SK-N-SH (cell line): Measurements from ENCODE around the gene MAN2B2. TPM values are rescaled to one million over a fixed set of nuclear protein-coding genes. Genes with fewer than 3 reads are reported as not detected.

ENCODE experiments used
- CTCF ChIA-PET: fragments of 300-600, 350-600 bp; formaldehyde crosslinking; extraction: SDS; loops from one replicate; lab custom pipeline; 2021; lab: Yijun Ruan, JAX
- POLR2A ChIA-PET: fragments of 350-600 bp; sonication (Branson Sonifier 250); formaldehyde crosslinking; extraction: SDS; loops from one replicate; lab custom pipeline; 2020; ENCODE audit warnings: antibody characterized with exemption, inconsistent platforms; lab: Yijun Ruan, JAX
- DNase-seq: peaks from one replicate; pipeline ENCODE4 v3.0.0; 2012
- H2AFZ ChIP-seq: fragments of 200-600 bp; sonication (generic); 2 replicates; pipeline ENCODE4 v1.8.1; 2016; ENCODE audit warnings: antibody characterized with exemption, mild to moderate bottlenecking, low read depth
- H3F3A ChIP-seq: fragments of 200-600 bp; sonication (generic); replicated peaks from 2 replicates; pipeline ENCODE3; 2016; ENCODE audit warnings: antibody characterized with exemption, mild to moderate bottlenecking; ENCODE audit not compliant: insufficient read depth
- H3K27ac ChIP-seq, 2 experiments: fragments of 200-500 bp in 1 of 2; fragments of 200-600 bp in 1 of 2; sonication (Bioruptor generic) in 1 of 2; sonication (generic), shearing (Covaris generic) in 1 of 2; 2 replicates each; pipeline versions ENCODE4 v1.5.1 to v1.6.1; 2014 to 2016; ENCODE audit warnings: low read depth in 2 of 2, inconsistent platforms in 1 of 2, low read length in 1 of 2, mild to moderate bottlenecking in 1 of 2, mixed read lengths in 1 of 2
- H3K27me3 ChIP-seq: fragments of 200-600 bp; sonication (generic), shearing (Covaris generic); 2 replicates; pipeline ENCODE4 v1.6.1; 2016; ENCODE audit warnings: mixed run types; ENCODE audit not compliant: insufficient read depth
- H3K36me3 ChIP-seq, 2 experiments: fragments of 200-500 bp in 1 of 2; fragments of 200-600 bp in 1 of 2; sonication (Bioruptor generic) in 1 of 2; sonication (generic) in 1 of 2; replicated peaks in 1 of 2; 2 replicates each; pipeline versions ENCODE3 to v1.5.1; 2014 to 2016; ENCODE audit warnings: low read length in 1 of 2, mild to moderate bottlenecking in 1 of 2; ENCODE audit not compliant: insufficient read depth in 2 of 2, control insufficient read depth in 1 of 2
- H3K4me1 ChIP-seq, 2 experiments: fragments of 200-500 bp in 1 of 2; fragments of 200-600 bp in 1 of 2; sonication (Bioruptor generic) in 1 of 2; sonication (generic), shearing (Covaris generic) in 1 of 2; 2 replicates each; pipeline versions ENCODE4 v1.5.1 to v1.6.1; 2014 to 2016; ENCODE audit warnings: low read depth in 1 of 2, low read length in 1 of 2, mixed run types in 1 of 2; ENCODE audit not compliant: insufficient read depth in 2 of 2, control insufficient read depth in 1 of 2
- H3K4me2 ChIP-seq: fragments of 200-600 bp; sonication (generic), shearing (Covaris generic); 2 replicates; pipeline ENCODE4 v1.6.1; 2017; ENCODE audit warnings: mixed run types
- H3K4me3 ChIP-seq, 2 experiments: fragments of 200-500 bp in 1 of 2; fragments of 200-600 bp in 1 of 2; sonication (Bioruptor generic) in 1 of 2; sonication (generic), shearing (Covaris generic) in 1 of 2; 2 replicates each; pipeline versions ENCODE4 v1.5.1 to v1.8.1; 2014 to 2016; ENCODE audit warnings: low read depth in 2 of 2, inconsistent platforms in 1 of 2, low read length in 1 of 2, mild to moderate bottlenecking in 1 of 2, mixed read lengths in 1 of 2, moderate library complexity in 1 of 2
- H3K79me2 ChIP-seq: fragments of 200-600 bp; sonication (generic); 2 replicates; pipeline ENCODE4 v1.8.1; 2017; ENCODE audit warnings: mild to moderate bottlenecking; ENCODE audit not compliant: insufficient read depth
- H3K9ac ChIP-seq: fragments of 200-600 bp; sonication (generic); 2 replicates; pipeline ENCODE4 v1.6.1; 2017; ENCODE audit warnings: mixed run types
- H3K9me2 ChIP-seq: fragments of 200-600 bp; sonication (generic); 2 replicates; pipeline ENCODE4 v1.6.1; 2017; ENCODE audit warnings: mixed run types
- H3K9me3 ChIP-seq: fragments of 200-600 bp; sonication (generic); 2 replicates; pipeline ENCODE4 v1.6.1; 2017; ENCODE audit warnings: mixed run types, mild to moderate bottlenecking, moderate library complexity
- H4K20me1 ChIP-seq: fragments of 200-600 bp; sonication (generic); 2 replicates; pipeline ENCODE4 v1.6.1; 2017; ENCODE audit warnings: mild to moderate bottlenecking, mixed run types; ENCODE audit not compliant: insufficient read depth
- CTCF ChIP-seq: fragments of 200-600 bp; sonication (generic); IDR thresholded peaks from 2 replicates; pipeline ENCODE4 v1.6.1; 2017; ENCODE audit warnings: antibody characterized with exemption, mild to moderate bottlenecking, moderate library complexity
- ELF1 ChIP-seq: IDR thresholded peaks from 2 replicates; pipeline ENCODE4 v1.4.0; 2012
- EP300 ChIP-seq, 2 experiments: IDR thresholded peaks; 2 replicates each; pipeline versions ENCODE4 v1.4.0 to v1.6.1; 2012; ENCODE audit warnings: borderline replicate concordance in 1 of 2, low read depth in 1 of 2, low read length in 1 of 2
- FOSL2 ChIP-seq: IDR thresholded peaks from 2 replicates; pipeline ENCODE4 v1.4.0; 2012; ENCODE audit warnings: low read depth, mild to moderate bottlenecking, moderate library complexity, borderline replicate concordance
- FOXJ3 ChIP-seq: sonication (generic); formaldehyde crosslinking; IDR thresholded peaks from 2 replicates; pipeline ENCODE4 v1.5.1; 2020; ENCODE audit warnings: mild to moderate bottlenecking, missing genetic modification reagents
- FOXM1 ChIP-seq: IDR thresholded peaks from 2 replicates; pipeline ENCODE4 v1.4.0; 2012; ENCODE audit warnings: low read depth, mild to moderate bottlenecking
- GABPA ChIP-seq: IDR thresholded peaks from 2 replicates; pipeline ENCODE4 v1.4.0; 2012; ENCODE audit warnings: low read depth, mild to moderate bottlenecking
- JUND ChIP-seq: IDR thresholded peaks from 2 replicates; pipeline ENCODE4 v1.4.0; 2012
- MEF2A ChIP-seq: IDR thresholded peaks from 2 replicates; pipeline ENCODE4 v1.4.0; 2012; ENCODE audit warnings: low read depth, borderline replicate concordance
- NRF1 ChIP-seq: IDR thresholded peaks from 2 replicates; pipeline ENCODE4 v1.6.1; 2012; ENCODE audit warnings: low read depth, mild to moderate bottlenecking, low read length
- PBX3 ChIP-seq: IDR thresholded peaks from 2 replicates; pipeline ENCODE4; 2012
- RAD21 ChIP-seq: IDR thresholded peaks from 2 replicates; pipeline ENCODE4 v1.6.1; 2012; ENCODE audit warnings: mild to moderate bottlenecking, low read length
- REST ChIP-seq: IDR thresholded peaks from 2 replicates; pipeline ENCODE4 v1.6.1; 2012; ENCODE audit warnings: mild to moderate bottlenecking, low read depth, low read length, moderate library complexity
- RFX5 ChIP-seq: IDR thresholded peaks from 2 replicates; pipeline ENCODE4 v1.6.1; 2012; ENCODE audit warnings: mild to moderate bottlenecking, improper control_type of control experiment, low read length
- RXRA ChIP-seq: IDR thresholded peaks from 2 replicates; pipeline ENCODE4 v1.4.0; 2012; ENCODE audit warnings: low read depth, mild to moderate bottlenecking, borderline replicate concordance
- TAF1 ChIP-seq: IDR thresholded peaks from 2 replicates; pipeline ENCODE4 v1.6.1; 2012; ENCODE audit warnings: low read depth, mild to moderate bottlenecking, low read length, moderate library complexity, borderline replicate concordance
- TCF12 ChIP-seq: IDR thresholded peaks from 2 replicates; pipeline ENCODE4 v1.4.0; 2012
- TEAD4 ChIP-seq: IDR thresholded peaks from 2 replicates; pipeline ENCODE4 v1.4.0; 2012; ENCODE audit warnings: mild to moderate bottlenecking, borderline replicate concordance; ENCODE audit not compliant: insufficient read depth
- WGBS: methylation state at CpG from one replicate; pipeline ENCODE4 v1.1.6; 2017; ENCODE audit warnings: low lambda C conversion rate; 5-methylcytosine and 5-hydroxymethylcytosine counted together
- polyA plus RNA-seq, 3 experiments: library from polyadenylated mRNA; depleted of rRNA; stranded (reverse); fragments of >200 nt; gene quantifications; 2 replicates each; pipeline ENCODE4 v1.2.3, GENCODE V29; 2012
- TF ChIP-seq, protein P1 (sequence below): fragments of 150-350 bp; IDR thresholded peaks from 2 replicates; pipeline ENCODE4 v1.6.1; 2016; ENCODE audit warnings: mild to moderate bottlenecking, low read depth, low read length
- TF ChIP-seq, protein P2 (sequence below): IDR thresholded peaks from 2 replicates; pipeline ENCODE4 v1.4.0; 2012; ENCODE audit warnings: low read depth

Gene MAN2B2
- polyA plus RNA-seq, 1 of the 3 experiments (the other 2 are of a cell fraction): 24.9 TPM

DNA sequence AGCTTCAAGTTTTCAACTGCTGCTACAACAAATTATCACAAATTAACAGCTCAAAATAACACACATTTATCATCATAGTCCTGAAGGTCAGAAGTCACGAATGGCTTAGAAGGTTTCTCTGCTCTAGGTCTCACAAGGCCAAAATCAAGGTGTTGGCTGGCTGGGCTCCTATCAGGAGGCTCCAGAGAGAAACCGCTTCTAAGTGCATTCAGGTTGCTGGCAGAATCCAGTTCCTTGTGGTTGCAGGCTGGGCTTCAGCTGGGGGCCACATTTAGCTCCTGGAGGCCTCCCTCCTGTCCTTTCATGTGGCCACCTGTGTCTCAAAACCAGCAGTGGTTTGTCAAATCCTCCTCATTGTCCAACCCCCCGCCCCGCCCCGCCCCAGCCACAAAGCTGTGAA, 80.9 kb downstream of the MAN2B2 start:
- H2AFZ ChIP-seq: no peak overlapping the region
- 91% methylated on average over 5 of the region's 5 CpGs for WGBS
- H4K20me1 ChIP-seq: no peaks in the 10 kb centered on the region
- DNase-seq: no peak
- no peak overlapping the region for H3K4me3 ChIP-seq
- no peaks in the 10 kb centered on the region for H3K36me3 ChIP-seq
- ChIA-PET POLR2A (no interaction called here), CTCF (interaction anchor here (1.0 kb wide), 1 partner anchor 9 kb away, joined by 4 read pairs; no protein-coding TSS in a partner anchor)
- H3K27me3 ChIP-seq: no peaks in the 10 kb centered on the region
- no peak overlapping the region for H3K27ac ChIP-seq
- H3K9me3 ChIP-seq: no peaks in the 10 kb centered on the region
- no peak overlapping the region for H3K4me2 ChIP-seq
- H3K79me2 ChIP-seq: no peaks in the 10 kb centered on the region
- no peaks in the 10 kb centered on the region for H3K4me1 ChIP-seq
- H3K9me2 ChIP-seq: no peaks in the 10 kb centered on the region
- no peak for TF ChIP-seq TEAD4
- TF ChIP-seq EP300 (IDR thresholded peaks at IDR 0.05; ENCODE audit: borderline replicate concordance in 1 of 2, low read depth in 1 of 2, low read length in 1 of 2): no peak
- TF ChIP-seq FOXM1: no peak
- no peak for TF ChIP-seq MEF2A
- TF ChIP-seq TAF1: no peak
- no peak for TF ChIP-seq NRF1
- no peak for TF ChIP-seq RXRA
- TF ChIP-seq TCF12: no peak
- no peak for TF ChIP-seq RAD21
- no peak for TF ChIP-seq FOSL2
- TF ChIP-seq GABPA: no peak
- TF ChIP-seq PBX3: no peak
- TF ChIP-seq, protein P1, sequence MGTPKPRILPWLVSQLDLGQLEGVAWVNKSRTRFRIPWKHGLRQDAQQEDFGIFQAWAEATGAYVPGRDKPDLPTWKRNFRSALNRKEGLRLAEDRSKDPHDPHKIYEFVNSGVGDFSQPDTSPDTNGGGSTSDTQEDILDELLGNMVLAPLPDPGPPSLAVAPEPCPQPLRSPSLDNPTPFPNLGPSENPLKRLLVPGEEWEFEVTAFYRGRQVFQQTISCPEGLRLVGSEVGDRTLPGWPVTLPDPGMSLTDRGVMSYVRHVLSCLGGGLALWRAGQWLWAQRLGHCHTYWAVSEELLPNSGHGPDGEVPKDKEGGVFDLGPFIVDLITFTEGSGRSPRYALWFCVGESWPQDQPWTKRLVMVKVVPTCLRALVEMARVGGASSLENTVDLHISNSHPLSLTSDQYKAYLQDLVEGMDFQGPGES: no peak
- H3K9ac ChIP-seq: no peak overlapping the region
- H3F3A ChIP-seq: no peaks in the 10 kb centered on the region

DNA sequence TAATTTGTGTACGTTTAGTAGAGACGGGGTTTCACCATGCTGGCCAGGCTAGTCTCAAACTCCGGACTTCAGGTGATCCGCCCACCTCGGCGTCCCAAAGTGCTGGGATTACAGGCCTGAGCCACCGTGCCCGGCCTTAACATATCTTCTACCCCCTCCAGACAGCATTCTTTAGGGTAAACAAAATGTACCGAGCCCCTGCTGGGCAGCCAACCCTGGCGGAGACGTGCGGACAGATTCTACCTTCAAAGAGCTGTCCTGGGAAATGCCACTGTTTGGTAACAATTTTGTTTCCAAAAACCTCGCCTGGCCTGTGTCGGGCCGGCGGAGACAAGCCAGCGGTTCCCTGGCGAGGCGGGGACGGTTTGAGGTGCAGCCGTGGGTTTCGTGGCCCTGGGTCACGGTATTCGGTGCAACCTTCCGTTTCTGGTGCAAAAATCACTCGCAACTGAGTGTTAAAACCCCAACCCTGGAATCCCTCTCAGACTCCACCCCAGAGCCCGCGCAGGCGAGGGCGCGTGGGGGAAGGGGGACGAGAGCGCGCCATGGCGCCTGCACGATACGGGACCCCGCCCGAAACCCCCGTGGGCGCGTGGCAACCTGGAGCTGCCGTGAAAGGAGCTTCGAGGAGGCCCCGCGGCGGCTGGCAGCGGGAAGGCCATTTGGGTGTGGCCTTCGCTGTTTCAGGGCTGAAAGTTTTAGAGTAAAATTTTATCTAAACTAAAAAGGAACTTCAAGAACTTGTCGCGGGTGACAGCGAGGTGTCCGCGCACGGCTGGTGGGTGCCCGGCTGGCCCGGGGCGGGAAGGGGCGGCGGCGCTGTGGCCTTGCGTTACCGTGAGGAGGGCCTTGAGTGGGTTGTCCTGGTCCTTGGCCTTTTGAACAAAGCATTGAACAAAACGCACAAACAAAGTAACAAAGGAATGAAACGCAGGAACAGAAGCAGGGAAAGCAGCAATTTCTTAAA, 82.5 kb downstream of the MAN2B2 start:
- Histone ChIP-seq H3K9ac (no peak overlapping the region), H3F3A (no peaks in the 10 kb centered on the region), H2AFZ (no peak overlapping the region), H3K4me3 (no peak overlapping the region), H3K4me2 (no peak overlapping the region), H3K9me2 (no peaks in the 10 kb centered on the region), H3K27me3 (no peaks in the 10 kb centered on the region), H3K79me2 (no peaks in the 10 kb centered on the region), H3K36me3 (no peaks in the 10 kb centered on the region), H3K27ac (no peak overlapping the region), H4K20me1 (no peaks in the 10 kb centered on the region), H3K4me1 (no peaks in the 10 kb centered on the region), H3K9me3 (no peaks in the 10 kb centered on the region)
- POLR2A ChIA-PET: no interaction called here
- 94% methylated on average over 58 of the region's 65 CpGs for WGBS
- DNase-seq: no peak
- CTCF ChIA-PET: interaction anchor here (1.7 kb wide), 1 partner anchor 11 kb away, joined by 3 read pairs; no protein-coding TSS in a partner anchor
- TF ChIP-seq, protein P2, sequence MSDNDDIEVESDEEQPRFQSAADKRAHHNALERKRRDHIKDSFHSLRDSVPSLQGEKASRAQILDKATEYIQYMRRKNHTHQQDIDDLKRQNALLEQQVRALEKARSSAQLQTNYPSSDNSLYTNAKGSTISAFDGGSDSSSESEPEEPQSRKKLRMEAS: no peak
- TF ChIP-seq REST: no peak
- TF ChIP-seq TAF1: no peak
- TF ChIP-seq ELF1: no peak
- TF ChIP-seq FOXJ3 (CRISPR knock-in tag): no peak
- no peak for TF ChIP-seq RFX5
- TF ChIP-seq JUND: no peak
- no peak for TF ChIP-seq FOXM1
- no peak for TF ChIP-seq CTCF
